Measurements from ENCODE around the gene DNAH7.

DNAH7 gene

DNA sequence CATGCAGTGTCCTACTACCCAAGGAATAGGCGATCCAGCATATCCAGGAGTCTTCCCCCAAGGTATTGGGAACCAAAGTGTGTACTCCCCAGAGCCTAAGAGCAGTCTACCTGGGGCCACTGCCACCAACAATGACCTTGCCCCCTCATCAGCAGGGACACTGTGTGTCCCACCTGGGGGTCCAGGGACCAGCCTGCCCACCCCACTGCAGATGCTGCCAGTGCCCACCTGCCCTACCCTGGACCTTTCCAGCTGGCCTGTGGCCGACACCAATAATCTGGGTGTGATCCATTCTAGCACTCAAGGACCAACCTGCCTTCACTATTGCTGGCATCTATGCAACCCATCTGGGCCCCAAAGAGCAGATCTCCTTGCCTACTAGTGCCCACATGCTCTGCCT is 32.2 kb downstream of the DNAH7 start:
- Histone ChIP-seq H3K27me3 (replicated peaks in 2 of 5; ENCODE audit: control insufficient read depth in 4 of 5, insufficient read depth in 5 of 5, low read length in 4 of 5) (no peaks in the 10 kb centered on the region), H3K36me3 (ENCODE audit: control insufficient read depth in 4 of 4, insufficient read depth in 4 of 4, low read length in 3 of 4) (no peaks in the 10 kb centered on the region), H3K4me1 (ENCODE audit: control extremely low read depth in 1 of 4, control insufficient read depth in 4 of 4, insufficient read depth in 4 of 4, low read length in 3 of 4) (no peaks in the 10 kb centered on the region), H3K9me3 (ENCODE audit: control extremely low read depth in 1 of 5, control insufficient read depth in 4 of 5, insufficient read depth in 2 of 5, low read depth in 1 of 5, low read length in 4 of 5) (peaks cover 0 to 42% (median 8%) of the 10 kb centered on the region in 5 experiments), H3K4me3 (ENCODE audit: control insufficient read depth in 1 of 7, extremely low read depth in 1 of 7, insufficient read depth in 4 of 7, low read depth in 2 of 7, low read length in 6 of 7) (no peak overlapping the region), H3K27ac (ENCODE audit: insufficient read depth in 1 of 2, low read depth in 1 of 2, low read length in 2 of 2, poor library complexity in 1 of 2, severe bottlenecking in 2 of 2) (no peak overlapping the region)
- 100% methylated on average over 2 of the region's 2 CpGs for WGBS (ENCODE audit: insufficient coverage)
- POLR2A ChIA-PET = no interaction called here
- no peak for DNase-seq
- CTCF ChIA-PET = no interaction called here

DNA sequence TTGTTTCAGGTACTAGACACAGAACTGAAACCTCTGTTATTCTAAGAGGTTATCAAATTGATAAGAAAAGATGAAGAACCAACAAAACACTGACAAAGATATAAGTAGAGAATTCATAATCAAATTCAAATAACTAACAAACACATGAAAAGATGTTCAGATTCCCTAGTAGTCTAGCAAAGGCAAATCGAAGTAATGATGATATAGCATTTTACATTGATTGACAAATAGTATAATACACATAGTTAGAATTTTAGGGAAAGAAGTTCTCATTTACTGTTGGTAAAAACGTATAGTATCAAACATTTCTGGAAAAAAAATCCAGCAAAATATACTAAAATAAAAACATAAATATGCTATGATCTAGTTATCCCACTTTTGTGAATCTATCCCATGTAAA is 50.6 kb downstream of the DNAH7 start:
- peaks cover 0 to 1% (median 0%) of the 10 kb centered on the region in 5 experiments for H3K9me3 ChIP-seq (ENCODE audit: control extremely low read depth in 1 of 5, control insufficient read depth in 4 of 5, insufficient read depth in 2 of 5, low read depth in 1 of 5, low read length in 4 of 5)
- no peaks in the 10 kb centered on the region for H3K4me1 ChIP-seq (ENCODE audit: control extremely low read depth in 1 of 4, control insufficient read depth in 4 of 4, insufficient read depth in 4 of 4, low read length in 3 of 4)
- no peak for DNase-seq
- CTCF ChIA-PET = no interaction called here
- POLR2A ChIA-PET = no interaction called here
- whole genome bisulfite sequencing (ENCODE audit: insufficient coverage) = no CpG with 5 or more reads among the region's 2 CpGs
- H3K36me3 ChIP-seq (ENCODE audit: control insufficient read depth in 4 of 4, insufficient read depth in 4 of 4, low read length in 3 of 4) = no peaks in the 10 kb centered on the region
- no peak overlapping the region for H3K27ac ChIP-seq (ENCODE audit: insufficient read depth in 1 of 2, low read depth in 1 of 2, low read length in 2 of 2, poor library complexity in 1 of 2, severe bottlenecking in 2 of 2)
- H3K4me3 ChIP-seq (ENCODE audit: control insufficient read depth in 1 of 7, extremely low read depth in 1 of 7, insufficient read depth in 4 of 7, low read depth in 2 of 7, low read length in 6 of 7) = no peak overlapping the region
- H3K27me3 ChIP-seq (replicated peaks in 2 of 5; ENCODE audit: control insufficient read depth in 4 of 5, insufficient read depth in 5 of 5, low read length in 4 of 5) = no peaks in the 10 kb centered on the region

DNA sequence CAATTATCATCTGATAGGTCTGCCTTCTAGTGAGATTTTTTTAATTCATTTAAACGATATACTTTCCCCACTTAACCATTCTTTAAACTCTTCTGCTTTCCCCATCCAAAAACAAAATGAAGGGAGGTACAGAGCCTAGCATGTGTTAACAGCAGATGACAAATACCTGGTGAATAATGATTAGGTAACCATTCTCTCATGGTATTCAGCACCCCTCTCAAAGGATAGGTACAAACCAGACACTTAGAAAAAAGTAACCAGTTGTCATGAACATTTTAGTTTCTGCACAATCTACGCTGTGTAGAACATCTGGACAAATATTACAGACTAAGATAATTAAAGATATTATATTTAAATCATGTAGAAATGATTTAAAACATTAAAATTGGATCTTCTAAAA is 56.3 kb downstream of the DNAH7 start:
- H3K4me1 ChIP-seq (ENCODE audit: control extremely low read depth in 1 of 4, control insufficient read depth in 4 of 4, insufficient read depth in 4 of 4, low read length in 3 of 4) = no peaks in the 10 kb centered on the region
- H3K27ac ChIP-seq (ENCODE audit: insufficient read depth in 1 of 2, low read depth in 1 of 2, low read length in 2 of 2, poor library complexity in 1 of 2, severe bottlenecking in 2 of 2) = no peak overlapping the region
- no CpG with 5 or more reads among the region's 2 CpGs for WGBS (ENCODE audit: insufficient coverage)
- no peak overlapping the region for H3K4me3 ChIP-seq (ENCODE audit: control insufficient read depth in 1 of 7, extremely low read depth in 1 of 7, insufficient read depth in 4 of 7, low read depth in 2 of 7, low read length in 6 of 7)
- no peaks in the 10 kb centered on the region for H3K27me3 ChIP-seq (replicated peaks in 2 of 5; ENCODE audit: control insufficient read depth in 4 of 5, insufficient read depth in 5 of 5, low read length in 4 of 5)
- POLR2A ChIA-PET = no interaction called here
- DNase-seq = no peak
- no peaks in the 10 kb centered on the region for H3K36me3 ChIP-seq (ENCODE audit: control insufficient read depth in 4 of 4, insufficient read depth in 4 of 4, low read length in 3 of 4)
- peaks cover 0 to 3% (median 0%) of the 10 kb centered on the region in 5 experiments for H3K9me3 ChIP-seq (ENCODE audit: control extremely low read depth in 1 of 5, control insufficient read depth in 4 of 5, insufficient read depth in 2 of 5, low read depth in 1 of 5, low read length in 4 of 5)
- CTCF ChIA-PET = no interaction called here

DNA sequence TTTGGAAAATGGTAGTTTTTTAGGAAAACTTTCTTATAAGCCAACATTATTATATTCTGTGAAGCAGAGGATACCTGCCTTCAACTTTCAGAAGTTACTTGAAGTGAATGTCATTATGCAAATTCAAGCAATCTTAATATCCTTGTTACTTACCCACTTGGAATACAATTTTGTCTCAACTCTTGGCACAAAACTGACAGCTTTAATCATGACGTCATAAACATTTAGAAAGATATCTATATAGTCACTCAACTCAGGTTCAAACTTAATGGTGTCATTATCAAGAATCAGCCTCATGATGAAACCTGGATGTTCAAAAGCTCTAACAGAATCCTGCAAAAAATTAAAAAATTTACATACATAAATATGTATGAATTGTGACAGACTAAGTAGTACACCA is 68.1 kb downstream of the DNAH7 start:
- DNase-seq = no peak
- Histone ChIP-seq H3K27me3 (replicated peaks in 2 of 5; ENCODE audit: control insufficient read depth in 4 of 5, insufficient read depth in 5 of 5, low read length in 4 of 5) (no peaks in the 10 kb centered on the region), H3K4me3 (ENCODE audit: control insufficient read depth in 1 of 7, extremely low read depth in 1 of 7, insufficient read depth in 4 of 7, low read depth in 2 of 7, low read length in 6 of 7) (no peak overlapping the region), H3K36me3 (ENCODE audit: control insufficient read depth in 4 of 4, insufficient read depth in 4 of 4, low read length in 3 of 4) (no peaks in the 10 kb centered on the region), H3K27ac (ENCODE audit: insufficient read depth in 1 of 2, low read depth in 1 of 2, low read length in 2 of 2, poor library complexity in 1 of 2, severe bottlenecking in 2 of 2) (no peak overlapping the region), H3K4me1 (ENCODE audit: control extremely low read depth in 1 of 4, control insufficient read depth in 4 of 4, insufficient read depth in 4 of 4, low read length in 3 of 4) (no peaks in the 10 kb centered on the region), H3K9me3 (ENCODE audit: control extremely low read depth in 1 of 5, control insufficient read depth in 4 of 5, insufficient read depth in 2 of 5, low read depth in 1 of 5, low read length in 4 of 5) (peaks cover 0 to 2% (median 0%) of the 10 kb centered on the region in 5 experiments)
- ChIA-PET POLR2A (no interaction called here), CTCF (interaction anchor here (1.3 to 1.9 kb wide), 2 partner anchors 9 to 16 kb away, joined by 4 to 5 read pairs; no protein-coding TSS in a partner anchor)
- WGBS (ENCODE audit: insufficient coverage) = 100% methylated on average over 1 of the region's 1 CpG

DNA sequence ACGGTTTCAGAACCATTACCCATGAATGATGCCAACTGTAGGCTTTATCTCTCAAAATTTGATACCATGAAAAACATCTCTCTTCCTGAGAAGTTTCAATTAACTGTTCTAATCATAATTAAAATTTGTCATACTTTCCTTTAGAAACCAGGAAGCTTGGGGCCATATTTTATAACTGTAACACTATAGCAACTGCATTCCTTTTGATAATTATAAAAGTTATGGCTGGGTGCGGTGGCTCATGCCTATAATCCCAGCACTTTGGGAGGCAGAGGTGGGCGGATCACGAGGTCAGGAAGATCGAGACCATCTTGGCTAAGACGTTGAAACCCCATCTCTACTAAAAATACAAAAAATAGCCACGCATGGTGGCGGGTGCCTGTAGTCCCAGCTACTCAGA is 70.6 kb downstream of the DNAH7 start:
- CTCF ChIA-PET = interaction anchor here (0.6 to 1.0 kb wide), 2 partner anchors 13 to 26 kb away, joined by 3 read pairs; no protein-coding TSS in a partner anchor
- no peak for DNase-seq
- H3K9me3 ChIP-seq (ENCODE audit: control extremely low read depth in 1 of 5, control insufficient read depth in 4 of 5, insufficient read depth in 2 of 5, low read depth in 1 of 5, low read length in 4 of 5) = no peaks in the 10 kb centered on the region
- no peak overlapping the region for H3K4me3 ChIP-seq (ENCODE audit: control insufficient read depth in 1 of 7, extremely low read depth in 1 of 7, insufficient read depth in 4 of 7, low read depth in 2 of 7, low read length in 6 of 7)
- H3K4me1 ChIP-seq (ENCODE audit: control extremely low read depth in 1 of 4, control insufficient read depth in 4 of 4, insufficient read depth in 4 of 4, low read length in 3 of 4) = no peaks in the 10 kb centered on the region
- no peak overlapping the region for H3K27ac ChIP-seq (ENCODE audit: insufficient read depth in 1 of 2, low read depth in 1 of 2, low read length in 2 of 2, poor library complexity in 1 of 2, severe bottlenecking in 2 of 2)
- POLR2A ChIA-PET = no interaction called here
- 97% methylated on average over 8 of the region's 8 CpGs for WGBS (ENCODE audit: insufficient coverage)
- no peaks in the 10 kb centered on the region for H3K27me3 ChIP-seq (replicated peaks in 2 of 5; ENCODE audit: control insufficient read depth in 4 of 5, insufficient read depth in 5 of 5, low read length in 4 of 5)
- H3K36me3 ChIP-seq (ENCODE audit: control insufficient read depth in 4 of 4, insufficient read depth in 4 of 4, low read length in 3 of 4) = no peaks in the 10 kb centered on the region

DNA sequence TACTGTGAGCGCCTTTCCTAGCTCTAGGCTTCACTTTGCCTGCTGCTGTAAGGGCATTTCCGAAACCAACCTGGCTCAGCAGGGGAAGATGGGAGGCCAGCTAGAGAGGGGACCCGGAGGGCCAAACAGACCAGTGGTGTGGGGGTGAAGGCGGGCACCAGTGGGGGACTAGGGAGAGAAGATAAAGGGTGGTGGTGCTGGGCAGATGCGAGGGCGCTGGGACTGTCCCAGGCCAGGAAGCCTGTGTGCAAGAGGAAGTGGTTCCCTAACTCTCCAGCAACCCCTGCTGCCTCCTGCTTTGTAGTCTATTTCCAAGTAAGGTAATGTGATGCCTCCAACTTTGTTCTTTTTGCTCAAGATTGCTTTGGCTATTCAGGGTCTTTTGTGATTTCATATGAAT is 73.1 kb downstream of the DNAH7 start:
- no peaks in the 10 kb centered on the region for H3K27me3 ChIP-seq (replicated peaks in 2 of 5; ENCODE audit: control insufficient read depth in 4 of 5, insufficient read depth in 5 of 5, low read length in 4 of 5)
- H3K27ac ChIP-seq (ENCODE audit: insufficient read depth in 1 of 2, low read depth in 1 of 2, low read length in 2 of 2, poor library complexity in 1 of 2, severe bottlenecking in 2 of 2) = no peak overlapping the region
- whole genome bisulfite sequencing (ENCODE audit: insufficient coverage) = 100% methylated on average over 3 of the region's 6 CpGs
- CTCF ChIA-PET = no interaction called here
- H3K4me1 ChIP-seq (ENCODE audit: control extremely low read depth in 1 of 4, control insufficient read depth in 4 of 4, insufficient read depth in 4 of 4, low read length in 3 of 4) = no peaks in the 10 kb centered on the region
- POLR2A ChIA-PET = no interaction called here
- no peak overlapping the region for H3K4me3 ChIP-seq (ENCODE audit: control insufficient read depth in 1 of 7, extremely low read depth in 1 of 7, insufficient read depth in 4 of 7, low read depth in 2 of 7, low read length in 6 of 7)
- no peaks in the 10 kb centered on the region for H3K36me3 ChIP-seq (ENCODE audit: control insufficient read depth in 4 of 4, insufficient read depth in 4 of 4, low read length in 3 of 4)
- no peak for DNase-seq
- no peaks in the 10 kb centered on the region for H3K9me3 ChIP-seq (ENCODE audit: control extremely low read depth in 1 of 5, control insufficient read depth in 4 of 5, insufficient read depth in 2 of 5, low read depth in 1 of 5, low read length in 4 of 5)

DNA sequence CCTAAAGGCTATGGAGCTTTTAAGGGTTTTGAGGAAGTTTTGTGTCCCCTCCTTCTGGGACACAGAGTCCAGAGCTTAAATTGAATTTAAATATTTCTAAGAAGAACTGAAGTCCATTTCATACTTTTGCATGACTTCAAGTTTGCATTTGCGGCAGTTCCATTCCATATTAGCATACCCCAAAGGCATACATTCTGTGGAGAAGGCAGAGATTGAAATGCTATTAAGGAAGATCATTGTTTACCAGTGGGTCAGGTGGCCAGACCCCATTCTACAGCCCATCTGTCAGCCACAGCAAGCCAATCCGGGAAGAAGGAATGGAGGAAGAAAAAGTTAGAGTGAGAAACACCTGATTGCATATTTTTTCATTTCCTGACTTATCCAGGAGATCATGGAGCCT is 75.0 kb downstream of the DNAH7 start:
- WGBS (ENCODE audit: insufficient coverage) = 100% methylated on average over 1 of the region's 2 CpGs

More for the DNA sequence above, 75.0 kb downstream of the DNAH7 start:
- no peak for DNase-seq
- CTCF ChIA-PET = no interaction called here
- Histone ChIP-seq H3K4me3 (ENCODE audit: control insufficient read depth in 1 of 7, extremely low read depth in 1 of 7, insufficient read depth in 4 of 7, low read depth in 2 of 7, low read length in 6 of 7) (no peak overlapping the region), H3K27me3 (replicated peaks in 2 of 5; ENCODE audit: control insufficient read depth in 4 of 5, insufficient read depth in 5 of 5, low read length in 4 of 5) (no peaks in the 10 kb centered on the region), H3K9me3 (ENCODE audit: control extremely low read depth in 1 of 5, control insufficient read depth in 4 of 5, insufficient read depth in 2 of 5, low read depth in 1 of 5, low read length in 4 of 5) (no peaks in the 10 kb centered on the region), H3K27ac (ENCODE audit: insufficient read depth in 1 of 2, low read depth in 1 of 2, low read length in 2 of 2, poor library complexity in 1 of 2, severe bottlenecking in 2 of 2) (no peak overlapping the region), H3K4me1 (ENCODE audit: control extremely low read depth in 1 of 4, control insufficient read depth in 4 of 4, insufficient read depth in 4 of 4, low read length in 3 of 4) (no peaks in the 10 kb centered on the region), H3K36me3 (ENCODE audit: control insufficient read depth in 4 of 4, insufficient read depth in 4 of 4, low read length in 3 of 4) (no peaks in the 10 kb centered on the region)
- POLR2A ChIA-PET = no interaction called here

All from common myeloid progenitor, CD34-positive (primary cell).